NB4 (cell line): Measurements from ENCODE around the gene GPR152.

Source experiments
- CTCF ChIP-seq: IDR thresholded peaks from one replicate; pipeline ENCODE4 v1.5.1; 2012; ENCODE audit warnings: low read depth, low read length
- POLR2A ChIP-seq: IDR thresholded peaks from 2 replicates; pipeline ENCODE4 v1.6.1; 2011; ENCODE audit warnings: mild to moderate bottlenecking; ENCODE audit not compliant: insufficient read length; ENCODE audit errors: extremely low read depth

GRCh38 chr11:67455054-67455453 lies 2.5 kb upstream of the GPR152 start, which contains the start of gene CABP4:
- TF ChIP-seq CTCF, result no peak
- no peak for TF ChIP-seq POLR2A
